ENCODE results near the gene ZNF550. TPM values are rescaled to one million over a fixed set of nuclear protein-coding genes. Genes with fewer than 3 reads are reported as not detected.

Gene ZNF550
- total and polyA plus RNA-seq, 2 of the 13 experiments (the other 11 are each of a cell fraction or from before 2014, with no cell fraction given) = 8.6 to 9.1 TPM

GRCh38 chr19:57566396-57567265 is 7.0 kb upstream of the ZNF550 start (continued):
- peak; percentile 99 for TF ChIP-seq ZNF280D (CRISPR knock-in tag; IDR thresholded peaks at IDR 0.05)
- no peak for TF ChIP-seq ZNF703 (CRISPR knock-in tag; IDR thresholded peaks at IDR 0.05; ENCODE audit: borderline replicate concordance)
- no peak for TF ChIP-seq RXRB (CRISPR knock-in tag; IDR thresholded peaks at IDR 0.05; ENCODE audit: borderline replicate concordance)
- no peak for TF ChIP-seq FOXK2 (IDR thresholded peaks at IDR 0.05)
- TF ChIP-seq CC2D1A (CRISPR knock-in tag; IDR thresholded peaks at IDR 0.05) = no peak
- peak; percentile 85 for TF ChIP-seq TOPORS (CRISPR knock-in tag; IDR thresholded peaks at IDR 0.05)
- TF ChIP-seq ZNF274 (CRISPR knock-in tag; IDR thresholded peaks at IDR 0.05) = no peak
- TF ChIP-seq ZNF761 (CRISPR knock-in tag; conservative IDR thresholded peaks at IDR 0.05) = no peak
- no peak for TF ChIP-seq USF2 (IDR thresholded peaks at IDR 0.05; ENCODE audit: low read depth, low read length)
- no peak for TF ChIP-seq USF2 (CRISPR knock-in tag; IDR thresholded peaks at IDR 0.05; ENCODE audit: borderline replicate concordance)
- TF ChIP-seq ZNF770 (CRISPR knock-in tag; IDR thresholded peaks at IDR 0.05) = no peak
- TF ChIP-seq CBX1 (IDR thresholded peaks at IDR 0.05; ENCODE audit: low read depth) = peak; percentile 79
- no peak for TF ChIP-seq ZNF224 (CRISPR knock-in tag; IDR thresholded peaks at IDR 0.05)
- no peak for TF ChIP-seq ZNF292 (CRISPR knock-in tag; IDR thresholded peaks at IDR 0.05; ENCODE audit: borderline replicate concordance, low read depth)
- peak; percentile 95 for TF ChIP-seq CBX5 (CRISPR knock-in tag; IDR thresholded peaks at IDR 0.05; ENCODE audit: borderline replicate concordance)
- TF ChIP-seq THAP7 (CRISPR knock-in tag; IDR thresholded peaks at IDR 0.05) = no peak
- no peak for TF ChIP-seq WIZ (CRISPR knock-in tag; IDR thresholded peaks at IDR 0.05)
- TF ChIP-seq HDAC1 (CRISPR knock-in tag; IDR thresholded peaks at IDR 0.05) = no peak
- TF ChIP-seq REPIN1 (CRISPR knock-in tag; IDR thresholded peaks at IDR 0.05; ENCODE audit: borderline replicate concordance, low read depth) = no peak
- TF ChIP-seq ZNF382 (CRISPR knock-in tag; IDR thresholded peaks at IDR 0.05; ENCODE audit: borderline replicate concordance) = no peak

All from HepG2 (cell line).